ENCODE data around the gene IRF2.

IRF2 gene

DNA sequence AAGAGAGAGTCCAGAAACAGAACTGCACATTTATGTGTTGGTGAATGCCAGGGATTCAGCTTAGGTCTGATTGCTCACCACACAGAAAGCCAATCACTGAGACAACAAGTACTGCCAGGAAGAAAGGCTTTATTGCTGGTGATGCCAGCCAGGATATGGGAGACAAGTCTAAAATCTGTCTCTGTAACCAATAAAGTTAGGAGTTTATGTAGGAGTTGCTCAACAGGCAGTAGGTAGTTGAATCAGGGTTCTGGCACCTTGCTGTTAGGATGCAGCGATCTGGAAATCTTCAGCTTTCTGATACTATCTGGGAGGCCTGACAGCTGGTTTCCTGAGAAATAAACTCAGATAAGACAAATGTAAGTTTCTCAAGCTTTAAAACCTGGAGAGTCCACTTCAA, 136.4 kb downstream of the IRF2 start:
- no peak for FAIRE-seq
- no peak for DNase-seq (ENCODE audit: insufficient read length, low spot score)
- TF ChIP-seq, protein P1, sequence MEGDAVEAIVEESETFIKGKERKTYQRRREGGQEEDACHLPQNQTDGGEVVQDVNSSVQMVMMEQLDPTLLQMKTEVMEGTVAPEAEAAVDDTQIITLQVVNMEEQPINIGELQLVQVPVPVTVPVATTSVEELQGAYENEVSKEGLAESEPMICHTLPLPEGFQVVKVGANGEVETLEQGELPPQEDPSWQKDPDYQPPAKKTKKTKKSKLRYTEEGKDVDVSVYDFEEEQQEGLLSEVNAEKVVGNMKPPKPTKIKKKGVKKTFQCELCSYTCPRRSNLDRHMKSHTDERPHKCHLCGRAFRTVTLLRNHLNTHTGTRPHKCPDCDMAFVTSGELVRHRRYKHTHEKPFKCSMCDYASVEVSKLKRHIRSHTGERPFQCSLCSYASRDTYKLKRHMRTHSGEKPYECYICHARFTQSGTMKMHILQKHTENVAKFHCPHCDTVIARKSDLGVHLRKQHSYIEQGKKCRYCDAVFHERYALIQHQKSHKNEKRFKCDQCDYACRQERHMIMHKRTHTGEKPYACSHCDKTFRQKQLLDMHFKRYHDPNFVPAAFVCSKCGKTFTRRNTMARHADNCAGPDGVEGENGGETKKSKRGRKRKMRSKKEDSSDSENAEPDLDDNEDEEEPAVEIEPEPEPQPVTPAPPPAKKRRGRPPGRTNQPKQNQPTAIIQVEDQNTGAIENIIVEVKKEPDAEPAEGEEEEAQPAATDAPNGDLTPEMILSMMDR (IDR thresholded peaks at IDR 0.05; ENCODE audit: insufficient read depth, missing control alignments) = no peak
